ENCODE data around the gene CKMT2. TPM values are rescaled to one million over a fixed set of nuclear protein-coding genes. Genes with fewer than 3 reads are reported as not detected.

Gene CKMT2
- total and polyA plus RNA-seq, 2 of the 4 experiments (the other 2 are of a cell fraction), result 0.21 to 0.36 TPM

DNA sequence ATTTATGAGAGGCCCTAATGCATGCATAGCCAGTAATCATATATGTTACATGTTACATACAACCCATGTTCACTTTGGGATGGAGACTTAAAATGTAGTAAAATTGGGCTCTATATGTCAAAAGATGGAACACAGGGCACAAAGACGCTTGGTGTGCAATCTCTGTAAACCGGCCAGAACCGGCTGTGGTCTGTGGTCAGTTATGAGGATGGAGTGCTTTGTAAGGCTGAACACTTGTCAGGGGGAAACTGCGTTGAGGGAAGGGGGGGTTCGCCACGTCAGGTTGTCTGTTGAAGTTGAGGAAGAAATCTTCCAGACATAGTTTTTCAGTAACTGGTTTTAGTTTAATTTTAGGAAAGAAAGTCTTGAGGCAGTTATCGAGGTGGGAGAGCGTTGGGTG, 2.7 kb upstream of the CKMT2 start:
- CTCF ChIA-PET, result no interaction called here
- no peak overlapping the region for H3K56ac ChIP-seq (ENCODE audit: extremely low read depth, insufficient read depth, low read length)
- intact Hi-C loops (cut with micrococcal nuclease), result no loop called here

More for the DNA sequence above, 2.7 kb upstream of the CKMT2 start:
- Histone ChIP-seq H3K27ac (ENCODE audit: insufficient read depth, low read length) (no peak overlapping the region), H3K4me3 (ENCODE audit: insufficient read depth, low read depth, low read length) (no peak overlapping the region), H3K9ac (ENCODE audit: low read depth, low read length) (no peak overlapping the region), H2AK5ac (ENCODE audit: low read depth, low read length) (no peak overlapping the region), H2AFZ (replicated peaks; ENCODE audit: low read length, poor library complexity) (no peak overlapping the region), H4K8ac (ENCODE audit: low read depth in 2 of 2, low read length in 2 of 2) (no peak overlapping the region), H3K27me3 (ENCODE audit: control insufficient read depth, insufficient read depth, low read length) (no peaks in the 10 kb centered on the region), H2BK5ac (ENCODE audit: low read depth, low read length, poor library complexity, severe bottlenecking) (no peak overlapping the region), H3K4ac (ENCODE audit: low read depth, low read length) (no peak overlapping the region), H3K18ac (ENCODE audit: low read depth, low read length) (no peak overlapping the region), H4K20me1 (ENCODE audit: insufficient read depth, low read length) (no peaks in the 10 kb centered on the region), H3K9me1 (ENCODE audit: insufficient read depth, low read length) (peaks cover 12% of the 10 kb centered on the region; the same call in 1 of the 2 replicates), H3K14ac (replicated peaks; ENCODE audit: low read depth, low read length) (no peak overlapping the region), H2AK9ac (replicated peaks; ENCODE audit: low read depth, low read length, poor library complexity) (no peak overlapping the region), H4K91ac (ENCODE audit: insufficient read depth, low read depth, low read length) (no peak overlapping the region), H3K4me2 (ENCODE audit: low read depth, low read length) (no peak overlapping the region), H2BK15ac (ENCODE audit: low read depth, low read length) (no peak overlapping the region), H3K9me3 (ENCODE audit: control insufficient read depth, insufficient read depth, low read length) (no peaks in the 10 kb centered on the region), H3K4me1 (ENCODE audit: control insufficient read depth, insufficient read depth, low read length) (peaks cover 2% of the 10 kb centered on the region; the same call in 1 of the 2 replicates), H3K36me3 (ENCODE audit: control insufficient read depth, insufficient read depth, low read length) (peaks cover 5% of the 10 kb centered on the region; the same call in 1 of the 2 replicates), H3K23ac (ENCODE audit: low read depth, low read length) (no peak overlapping the region), H2BK20ac (ENCODE audit: low read depth, low read length) (no peak overlapping the region), H4K5ac (ENCODE audit: low read depth, low read length) (no peak overlapping the region), H2BK120ac (ENCODE audit: low read depth, low read length) (no peak overlapping the region), H3K79me1 (ENCODE audit: low read depth in 1 of 2, low read length in 2 of 2) (no peaks in the 10 kb centered on the region)
- no TSS peak for BruUV-seq (replicated peaks)
- DNase-seq (no peak), ATAC-seq (ENCODE audit: low read depth) (no peak)
- dilution Hi-C loops (cut with HindIII; ENCODE audit: low sequenced_read_pairs, unreplicated experiment) (no loop called here), in situ Hi-C loops (cut with MboI; ENCODE audit: low sequenced_read_pairs) (no loop called here)
- POLR2A ChIA-PET (ENCODE audit: unreplicated experiment), result no interaction called here
- 90% methylated on average over 4 of the region's 8 CpGs; no CpG with 5 or more reads in 1 of the 2 experiments for WGBS, 2 experiments (ENCODE audit: extremely low coverage in 2 of 2, insufficient read length in 1 of 2)
- TF ChIP-seq FOS (IDR thresholded peaks at IDR 0.05; ENCODE audit: low read depth, low read length) (no peak), SMC3 (IDR thresholded peaks at IDR 0.05; ENCODE audit: low read depth, low read length) (no peak), MXI1 (IDR thresholded peaks at IDR 0.05; ENCODE audit: borderline replicate concordance, low read depth, low read length) (no peak)
- TF ChIP-seq, protein P1, sequence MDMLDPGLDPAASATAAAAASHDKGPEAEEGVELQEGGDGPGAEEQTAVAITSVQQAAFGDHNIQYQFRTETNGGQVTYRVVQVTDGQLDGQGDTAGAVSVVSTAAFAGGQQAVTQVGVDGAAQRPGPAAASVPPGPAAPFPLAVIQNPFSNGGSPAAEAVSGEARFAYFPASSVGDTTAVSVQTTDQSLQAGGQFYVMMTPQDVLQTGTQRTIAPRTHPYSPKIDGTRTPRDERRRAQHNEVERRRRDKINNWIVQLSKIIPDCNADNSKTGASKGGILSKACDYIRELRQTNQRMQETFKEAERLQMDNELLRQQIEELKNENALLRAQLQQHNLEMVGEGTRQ (IDR thresholded peaks at IDR 0.05; ENCODE audit: low read depth, low read length), result no peak
- TF ChIP-seq, protein P2, sequence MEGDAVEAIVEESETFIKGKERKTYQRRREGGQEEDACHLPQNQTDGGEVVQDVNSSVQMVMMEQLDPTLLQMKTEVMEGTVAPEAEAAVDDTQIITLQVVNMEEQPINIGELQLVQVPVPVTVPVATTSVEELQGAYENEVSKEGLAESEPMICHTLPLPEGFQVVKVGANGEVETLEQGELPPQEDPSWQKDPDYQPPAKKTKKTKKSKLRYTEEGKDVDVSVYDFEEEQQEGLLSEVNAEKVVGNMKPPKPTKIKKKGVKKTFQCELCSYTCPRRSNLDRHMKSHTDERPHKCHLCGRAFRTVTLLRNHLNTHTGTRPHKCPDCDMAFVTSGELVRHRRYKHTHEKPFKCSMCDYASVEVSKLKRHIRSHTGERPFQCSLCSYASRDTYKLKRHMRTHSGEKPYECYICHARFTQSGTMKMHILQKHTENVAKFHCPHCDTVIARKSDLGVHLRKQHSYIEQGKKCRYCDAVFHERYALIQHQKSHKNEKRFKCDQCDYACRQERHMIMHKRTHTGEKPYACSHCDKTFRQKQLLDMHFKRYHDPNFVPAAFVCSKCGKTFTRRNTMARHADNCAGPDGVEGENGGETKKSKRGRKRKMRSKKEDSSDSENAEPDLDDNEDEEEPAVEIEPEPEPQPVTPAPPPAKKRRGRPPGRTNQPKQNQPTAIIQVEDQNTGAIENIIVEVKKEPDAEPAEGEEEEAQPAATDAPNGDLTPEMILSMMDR (conservative IDR thresholded peaks at IDR 0.05; ENCODE audit: low read depth, low read length), result no peak

Measured in IMR-90 (cell line).